Right renal cortex interstitium (tissue), 3 donors: ENCODE measurements around the gene ZNF143. TPM values are rescaled to one million over a fixed set of nuclear protein-coding genes. Genes with fewer than 3 reads are reported as not detected.

ENCODE experiments used
- DNase-seq, 3 donors: peaks; one replicate each; pipeline ENCODE4 v3.0.0-alpha.2; 2013; ENCODE audit warnings: low read depth in 3 of 3, low spot score in 2 of 3
- polyA plus RNA-seq, 3 donors: library from polyadenylated mRNA; unstranded; fragments of 120-200 nt; gene quantifications; one replicate each; pipeline ENCODE4 v1.2.1, GENCODE V29; 2013; ENCODE audit not compliant: insufficient read length in 3 of 3

Gene ZNF143
- polyA plus RNA-seq, 3 donors = 30.0 to 34.0 (median 30.2) TPM

DNA sequence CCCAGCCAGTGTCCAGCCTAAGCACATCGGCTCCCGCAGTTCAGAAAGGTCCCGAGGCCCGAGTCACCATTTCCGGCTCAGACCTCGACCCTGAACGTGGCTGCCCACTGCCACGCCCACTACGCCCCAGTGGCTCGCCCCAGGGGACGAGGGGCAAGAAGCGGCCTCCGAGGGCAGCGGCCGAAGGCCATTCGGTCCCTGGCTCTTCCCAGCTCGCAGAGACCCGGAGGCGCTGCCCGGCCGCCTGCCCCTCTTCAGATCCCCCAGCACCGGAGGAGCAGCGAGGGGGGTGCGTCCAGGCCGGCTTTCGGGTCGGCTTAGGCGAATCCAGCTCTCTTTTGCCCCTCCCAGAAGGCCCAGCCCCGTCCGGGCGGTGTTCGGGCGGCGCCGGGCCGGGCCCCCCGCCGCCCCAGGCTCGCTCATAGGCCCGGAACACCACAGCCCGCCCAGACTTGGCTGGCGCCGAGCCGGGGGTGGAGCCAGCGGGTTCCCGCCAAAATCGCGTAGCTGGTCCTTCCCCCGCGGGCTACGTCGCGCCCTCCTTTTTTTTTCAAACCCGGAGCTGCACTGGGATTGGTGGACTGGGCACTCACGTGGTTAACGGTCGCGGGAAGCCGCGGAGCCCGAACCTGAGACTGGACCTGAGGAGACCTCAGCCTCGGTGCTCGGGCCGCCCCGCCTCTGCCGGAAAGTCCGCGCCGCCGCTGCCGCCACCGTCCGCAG, 112.4 kb downstream of the ZNF143 start, which contains the start of gene WEE1:
Gene WEE1, plus strand, starts transcription at position 619 of the 723 bp plus-strand sequence. CDS start 264 bp downstream, outside the sequence.
- peak; percentile 89 to 96 (median 93) for DNase-seq

DNA sequence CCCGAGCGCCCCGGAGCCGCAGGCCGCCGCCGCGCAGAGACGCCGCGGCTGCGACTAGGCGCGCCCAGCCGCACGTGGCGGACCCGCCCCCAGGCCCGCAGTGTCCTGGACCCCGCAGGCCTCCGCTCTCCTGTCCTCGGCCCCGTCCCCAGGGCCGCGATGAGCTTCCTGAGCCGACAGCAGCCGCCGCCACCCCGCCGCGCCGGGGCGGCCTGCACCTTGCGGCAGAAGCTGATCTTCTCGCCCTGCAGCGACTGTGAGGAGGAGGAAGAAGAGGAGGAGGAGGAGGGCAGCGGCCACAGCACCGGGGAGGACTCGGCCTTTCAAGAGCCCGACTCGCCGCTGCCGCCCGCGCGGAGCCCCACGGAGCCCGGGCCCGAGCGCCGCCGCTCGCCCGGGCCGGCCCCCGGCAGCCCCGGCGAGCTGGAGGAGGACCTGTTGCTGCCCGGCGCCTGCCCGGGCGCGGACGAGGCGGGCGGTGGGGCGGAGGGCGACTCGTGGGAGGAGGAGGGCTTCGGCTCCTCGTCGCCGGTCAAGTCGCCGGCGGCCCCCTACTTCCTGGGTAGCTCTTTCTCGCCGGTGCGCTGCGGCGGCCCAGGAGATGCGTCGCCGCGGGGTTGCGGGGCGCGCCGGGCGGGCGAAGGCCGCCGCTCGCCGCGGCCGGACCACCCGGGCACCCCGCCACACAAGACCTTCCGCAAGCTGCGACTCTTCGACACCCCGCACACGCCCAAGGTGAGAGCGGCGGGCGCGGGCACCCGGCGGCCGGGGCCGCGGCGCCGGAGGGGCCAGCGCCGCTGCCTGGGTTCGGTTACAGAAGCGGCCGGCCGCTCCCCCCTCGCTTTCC, 113.2 kb downstream of the ZNF143 start:
- no peak for DNase-seq

DNA sequence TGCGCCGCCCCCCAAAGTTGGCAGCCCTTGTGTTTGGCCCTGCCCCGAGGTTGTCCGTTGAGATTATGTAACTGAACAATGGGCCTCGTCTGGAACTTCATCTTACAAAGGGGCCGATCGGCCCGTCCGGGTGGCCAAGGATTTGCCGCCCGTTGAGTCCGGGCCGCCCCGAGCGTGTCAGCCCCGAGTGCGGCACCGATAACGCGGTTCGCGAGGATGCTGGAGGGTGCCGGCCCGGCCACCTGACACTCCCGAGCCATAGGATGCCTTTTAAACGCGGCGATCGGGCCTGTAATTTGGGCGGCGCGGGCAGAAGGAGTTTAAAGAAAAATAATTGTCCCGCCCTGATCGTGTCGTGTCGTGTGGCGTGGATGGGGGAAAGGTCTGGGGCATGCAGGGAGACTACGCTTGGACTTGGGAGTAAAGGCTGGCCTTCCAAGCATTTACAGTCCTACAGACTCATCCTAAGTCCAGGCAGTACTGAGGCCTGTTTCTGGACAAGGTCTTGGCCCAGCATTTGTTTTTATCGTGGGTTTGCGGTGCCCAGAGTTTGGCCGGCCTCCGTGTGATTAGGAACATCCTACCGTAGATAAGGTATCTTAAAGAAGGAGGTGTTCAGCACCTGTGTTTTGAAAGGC, 113.9 kb downstream of the ZNF143 start:
- DNase-seq = no peak

DNA sequence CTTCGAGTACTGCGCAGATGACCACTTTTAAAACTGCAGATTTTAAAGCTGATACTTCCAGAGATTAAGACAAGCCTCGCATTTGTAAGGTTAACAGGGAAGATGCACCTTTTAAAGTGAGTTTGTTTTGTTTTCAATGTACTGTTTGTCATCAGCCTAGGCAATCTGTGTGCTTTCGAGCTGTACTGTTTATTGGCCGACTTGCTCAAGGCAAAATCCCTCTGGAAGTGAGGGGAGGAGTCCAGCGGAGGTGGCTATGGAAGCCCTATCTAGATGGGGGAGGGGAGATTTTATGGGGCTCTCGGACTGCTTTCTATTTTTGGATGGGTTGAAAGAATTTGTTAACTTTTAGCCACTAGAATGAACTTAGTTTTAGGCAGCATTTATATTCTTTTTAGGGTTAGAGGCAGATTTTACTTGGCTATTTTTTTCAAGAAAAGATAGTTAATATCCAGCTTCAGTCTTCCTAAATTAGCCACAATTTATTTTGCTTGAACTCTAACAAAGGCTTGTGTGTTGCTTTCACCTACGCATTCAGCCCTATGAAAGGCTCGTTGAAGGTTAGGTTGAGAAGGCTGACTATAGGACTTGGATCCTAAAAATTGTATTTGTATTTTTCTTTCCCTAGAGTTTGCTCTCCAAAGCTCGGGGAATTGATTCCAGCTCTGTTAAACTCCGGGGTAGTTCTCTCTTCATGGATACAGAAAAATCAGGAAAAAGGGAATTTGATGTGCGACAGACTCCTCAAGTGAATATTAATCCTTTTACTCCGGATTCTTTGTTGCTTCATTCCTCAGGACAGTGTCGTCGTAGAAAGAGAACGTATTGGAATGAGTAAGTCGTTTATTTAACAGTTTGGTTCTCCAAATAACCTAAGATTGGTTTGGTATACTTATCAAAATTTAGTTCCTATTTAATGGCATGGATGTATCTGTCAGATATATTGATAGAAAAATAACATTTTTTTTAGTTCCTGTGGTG, 114.7 kb downstream of the ZNF143 start:
- peak in 1 of 3 donors; percentile 76 for DNase-seq

DNA sequence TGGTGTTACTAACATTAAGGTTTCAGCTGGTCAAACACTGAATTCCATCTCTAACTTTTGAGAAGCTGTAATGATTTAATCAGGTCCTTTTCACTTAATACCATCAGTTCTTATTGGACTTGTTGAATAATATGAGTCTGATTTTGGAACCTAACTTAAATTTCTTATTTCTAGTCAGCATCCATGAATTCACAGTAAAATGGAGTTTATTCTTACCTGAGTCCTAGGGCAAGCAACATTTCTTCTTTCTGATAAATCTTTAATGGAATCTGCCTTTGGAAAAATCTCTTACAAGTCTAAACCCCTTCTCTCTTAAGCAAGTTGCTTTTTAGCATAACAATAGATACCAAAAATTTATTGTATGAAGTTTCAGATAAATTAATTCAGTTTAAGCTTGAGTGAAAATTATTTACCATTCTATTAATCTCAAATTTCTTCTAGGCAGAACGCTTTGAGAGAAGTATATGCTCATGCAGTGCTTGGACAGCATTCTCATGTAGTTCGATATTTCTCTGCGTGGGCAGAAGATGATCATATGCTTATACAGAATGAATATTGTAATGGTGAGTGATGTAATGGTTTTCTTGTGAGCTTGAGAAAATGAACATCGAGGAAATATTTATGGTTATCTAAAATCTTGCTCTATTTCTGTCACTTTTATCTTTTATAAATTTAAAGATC, 116.0 kb downstream of the ZNF143 start:
- no peak for DNase-seq

DNA sequence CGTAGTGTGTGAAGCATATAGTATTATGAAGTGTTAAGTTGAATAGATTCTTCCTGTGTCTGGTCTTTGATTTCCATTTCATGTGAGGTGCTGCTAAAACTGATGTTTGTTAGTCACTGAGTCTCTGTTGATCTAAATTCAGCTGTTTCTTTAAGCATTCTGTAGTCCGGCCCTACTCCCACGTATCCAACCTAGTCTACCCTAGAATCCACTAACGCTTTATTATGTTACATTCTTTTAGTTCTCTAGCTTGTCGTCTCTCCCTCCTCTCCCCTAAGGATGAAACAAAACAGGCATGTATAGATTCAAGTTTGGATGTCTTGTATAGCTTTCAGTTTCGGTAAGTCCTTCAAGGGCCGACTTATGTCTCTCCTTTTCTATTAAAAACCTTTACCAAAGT, 116.7 kb downstream of the ZNF143 start:
- DNase-seq = no peak

Other genes starting within 250 kb of the ZNF143 start
- 100 to 1,000 TPM in 1 of 3 donors, 10 to 100 TPM in 2; 94.4 to 106 (median 97.8) TPM for gene DENND5A, start 195.7 kb upstream of the ZNF143 start, polyA plus RNA-seq
- gene TMEM41B, start 146.4 kb upstream of the ZNF143 start, polyA plus RNA-seq = 10 to 100 TPM; 33.2 to 38.5 (median 37.9) TPM
- gene IPO7, start 76.4 kb upstream of the ZNF143 start, polyA plus RNA-seq = 100 to 1,000 TPM; 113 to 118 (median 117) TPM
- gene WEE1, start 112.7 kb downstream of the ZNF143 start, polyA plus RNA-seq = 10 to 100 TPM; 89.4 to 93.1 (median 91.1) TPM
- 10 to 100 TPM; 27.5 to 29.0 (median 28.3) TPM for gene SWAP70, start 203.1 kb downstream of the ZNF143 start, polyA plus RNA-seq